ENCODE results near the gene RABGAP1L.

DNA sequence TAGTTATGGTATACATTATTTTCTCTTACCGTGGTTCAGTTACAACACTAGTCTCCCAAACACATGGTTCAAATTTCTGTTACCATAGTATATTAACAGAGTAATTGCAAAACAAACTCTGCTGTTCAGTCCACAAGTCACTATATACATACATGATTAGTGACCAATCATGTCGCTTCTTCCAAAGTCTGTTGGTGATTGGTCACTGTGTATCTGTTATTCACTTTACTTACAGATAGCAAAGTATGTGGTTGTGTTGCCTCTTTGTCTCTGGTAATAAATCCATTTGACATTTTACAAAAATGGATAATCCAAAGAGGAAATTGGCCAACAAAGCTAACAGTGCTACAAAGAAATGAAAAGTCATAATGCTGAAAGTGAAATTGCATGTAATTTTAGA, 107.2 kb downstream of the RABGAP1L start:
- TF ChIP-seq POLR2AphosphoS5 (IDR thresholded peaks at IDR 0.05; ENCODE audit: low read depth, low read length) (no peak), POLR2A (IDR thresholded peaks at IDR 0.05; ENCODE audit: low read depth, low read length) (no peak), TAF1 (IDR thresholded peaks at IDR 0.05; ENCODE audit: borderline replicate concordance, low read depth, low read length) (no peak)

All from GM12892 (cell line).